BJ (cell line): ENCODE data around the gene PLA2G2A. TPM values are rescaled to one million over a fixed set of nuclear protein-coding genes. Genes with fewer than 3 reads are reported as not detected.
"Not testable (repeated sequence)": the region's sequence is repeated elsewhere in the genome, so short reads cannot be mapped to it uniquely, and the experiment has no call there.

Source experiments
- CTCF ChIA-PET: fragments of 350-600 bp; formaldehyde crosslinking; extraction: SDS; loops from one replicate; lab custom pipeline; 2021; ENCODE audit warnings: antibody characterized with exemption, inconsistent platforms; lab: Yijun Ruan, JAX
- POLR2A ChIA-PET: fragments of 300-600 bp; sonication (Branson Sonifier 250); formaldehyde crosslinking; extraction: SDS; loops from one replicate; lab custom pipeline; 2021; ENCODE audit warnings: antibody characterized with exemption; lab: Charles Lee
- DNase-seq: peaks from one replicate; pipeline ENCODE4 v3.0.0-alpha.2; 2011; ENCODE audit warnings: low read depth
- H3K27me3 ChIP-seq: 2 replicates; pipeline ENCODE4 v1.6.0; 2011; ENCODE audit warnings: low read length; ENCODE audit not compliant: control insufficient read depth, insufficient read depth
- H3K36me3 ChIP-seq: 2 replicates; pipeline ENCODE4 v1.5.1; 2011; ENCODE audit warnings: low read length; ENCODE audit not compliant: control insufficient read depth, insufficient read depth
- H3K4me3 ChIP-seq: 2 replicates; pipeline ENCODE4 v1.5.1; 2011; ENCODE audit warnings: low read depth, mild to moderate bottlenecking, control low read depth, low read length
- polyA plus RNA-seq: library from polyadenylated mRNA; depleted of rRNA; stranded (reverse); fragments of >200 nt; gene quantifications from 2 replicates; pipeline ENCODE4 v1.2.3, GENCODE V29; 2011
- TF ChIP-seq, protein P1 (sequence below): IDR thresholded peaks from 2 replicates; pipeline ENCODE4 v1.5.1; 2011; ENCODE audit warnings: low read depth, mild to moderate bottlenecking, control low read depth, inconsistent platforms, low read length, moderate library complexity; ENCODE audit not compliant: insufficient read depth

The PLA2G2A gene
- polyA plus RNA-seq, 1 experiment: not detected

DNA sequence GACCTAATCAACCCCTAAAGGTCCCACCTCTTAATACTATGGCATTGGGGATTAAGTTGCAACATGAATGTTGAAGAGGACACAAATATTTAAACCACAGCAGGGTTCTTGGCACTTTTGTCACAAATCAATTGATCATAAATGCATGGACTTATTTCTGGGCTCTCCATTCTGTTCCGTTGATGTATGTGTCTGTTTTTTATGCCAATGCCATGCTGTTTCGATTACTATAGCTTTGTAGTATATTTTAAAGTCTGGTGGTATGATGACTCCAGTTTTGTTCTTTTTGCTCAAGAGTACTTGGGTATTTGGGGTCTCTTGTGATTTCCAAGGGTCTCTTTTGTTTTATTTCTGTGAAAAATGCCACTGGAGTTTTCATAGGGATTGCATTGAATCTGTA lies 34.7 kb upstream of the PLA2G2A start:
- Histone ChIP-seq H3K4me3 (no peak overlapping the region), H3K36me3 (no peaks in the 10 kb centered on the region), H3K27me3 (no peaks in the 10 kb centered on the region; the same call in 1 of the 2 replicates)
- ChIA-PET POLR2A (no interaction called here), CTCF (interaction anchor here (0.7 to 1.0 kb wide), 2 partner anchors 9 to 137 kb away, joined by 3 read pairs; no protein-coding TSS in a partner anchor)
- TF ChIP-seq, protein P1, sequence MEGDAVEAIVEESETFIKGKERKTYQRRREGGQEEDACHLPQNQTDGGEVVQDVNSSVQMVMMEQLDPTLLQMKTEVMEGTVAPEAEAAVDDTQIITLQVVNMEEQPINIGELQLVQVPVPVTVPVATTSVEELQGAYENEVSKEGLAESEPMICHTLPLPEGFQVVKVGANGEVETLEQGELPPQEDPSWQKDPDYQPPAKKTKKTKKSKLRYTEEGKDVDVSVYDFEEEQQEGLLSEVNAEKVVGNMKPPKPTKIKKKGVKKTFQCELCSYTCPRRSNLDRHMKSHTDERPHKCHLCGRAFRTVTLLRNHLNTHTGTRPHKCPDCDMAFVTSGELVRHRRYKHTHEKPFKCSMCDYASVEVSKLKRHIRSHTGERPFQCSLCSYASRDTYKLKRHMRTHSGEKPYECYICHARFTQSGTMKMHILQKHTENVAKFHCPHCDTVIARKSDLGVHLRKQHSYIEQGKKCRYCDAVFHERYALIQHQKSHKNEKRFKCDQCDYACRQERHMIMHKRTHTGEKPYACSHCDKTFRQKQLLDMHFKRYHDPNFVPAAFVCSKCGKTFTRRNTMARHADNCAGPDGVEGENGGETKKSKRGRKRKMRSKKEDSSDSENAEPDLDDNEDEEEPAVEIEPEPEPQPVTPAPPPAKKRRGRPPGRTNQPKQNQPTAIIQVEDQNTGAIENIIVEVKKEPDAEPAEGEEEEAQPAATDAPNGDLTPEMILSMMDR: no peak
- DNase-seq: no peak

- H3K36me3 ChIP-seq: no peaks in the 10 kb centered on the region
- ChIA-PET POLR2A (no interaction called here), CTCF (no interaction called here)
- TF ChIP-seq, protein P1: no peak
- H3K4me3 ChIP-seq: no peak overlapping the region
- no peak for DNase-seq
- H3K27me3 ChIP-seq: no peaks in the 10 kb centered on the region; the same call in 1 of the 2 replicates
These were observed 30.6 kb upstream of the PLA2G2A start for GRCh38 chr1:20010016-20010415.

- Histone ChIP-seq H3K36me3 (no peaks in the 10 kb centered on the region), H3K27me3 (no peaks in the 10 kb centered on the region; the same call in 1 of the 2 replicates), H3K4me3 (no peak overlapping the region)
- CTCF ChIA-PET: no interaction called here
- POLR2A ChIA-PET: no interaction called here
- no peak for DNase-seq
- TF ChIP-seq, protein P1: no peak
These were observed 29.8 kb upstream of the PLA2G2A start for GRCh38 chr1:20009212-20009611.

DNA sequence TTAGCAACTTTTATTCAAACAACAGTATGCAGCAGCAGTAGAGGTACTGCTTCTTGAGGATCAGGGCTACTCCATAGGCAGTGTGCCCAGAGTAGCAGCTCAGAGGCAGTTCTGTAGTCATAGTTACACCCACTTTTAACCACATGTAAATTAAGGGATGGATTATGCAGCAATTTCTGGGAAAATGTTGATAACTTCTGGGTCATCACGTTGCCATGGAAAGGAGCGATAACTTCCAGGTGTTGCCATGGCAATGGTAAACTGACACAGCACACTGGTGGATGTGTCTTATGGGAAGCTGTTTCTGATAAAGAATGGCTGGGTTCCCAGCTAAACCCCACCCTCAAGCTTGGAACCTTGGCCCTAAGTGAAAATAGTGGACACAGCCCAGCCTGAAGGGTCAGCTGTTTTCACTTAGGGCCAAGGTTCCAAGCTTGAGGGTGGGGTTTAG lies 29.0 kb upstream of the PLA2G2A start:
- ChIA-PET CTCF (interaction anchor here (1.0 kb wide), 1 partner anchor 34 kb away, joined by 3 read pairs; no protein-coding TSS in a partner anchor), POLR2A (no interaction called here)
- H3K4me3 ChIP-seq: no peak overlapping the region
- H3K27me3 ChIP-seq: no peaks in the 10 kb centered on the region; the same call in 1 of the 2 replicates
- H3K36me3 ChIP-seq: no peaks in the 10 kb centered on the region
- TF ChIP-seq, protein P1: no peak
- no peak for DNase-seq

DNA sequence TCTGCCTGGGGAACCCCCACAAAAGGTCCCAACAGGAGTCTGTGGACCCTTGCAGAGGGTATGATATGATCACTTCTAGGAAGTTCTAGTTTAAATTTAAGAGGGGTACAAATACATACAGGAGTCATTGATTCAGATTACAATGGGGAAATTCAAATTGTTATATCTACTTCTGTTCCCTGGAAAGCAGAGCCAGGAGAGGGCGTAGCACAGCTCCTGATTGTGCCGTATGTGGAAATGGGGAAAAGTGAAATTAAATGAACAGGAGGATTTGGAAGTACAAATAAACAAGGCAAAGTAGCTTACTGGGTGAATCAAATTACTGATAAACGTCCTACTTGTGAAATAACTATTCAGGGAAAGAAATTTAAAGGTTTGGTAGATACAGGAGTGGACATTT lies 19.4 kb upstream of the PLA2G2A start:
- CTCF ChIA-PET: interaction anchor here (0.9 to 1.1 kb wide), 2 partner anchors 24 to 153 kb away, joined by 3 read pairs; no protein-coding TSS in a partner anchor
- H3K27me3 ChIP-seq, DNase-seq, POLR2A ChIA-PET, H3K4me3 ChIP-seq, H3K36me3 ChIP-seq: not testable (repeated sequence)

GRCh38 chr1:19990689-19991088 lies 11.3 kb upstream of the PLA2G2A start:
- TF ChIP-seq, protein P1: no peak
- POLR2A ChIA-PET: no interaction called here
- H3K4me3 ChIP-seq: no peak overlapping the region
- no peaks in the 10 kb centered on the region for H3K36me3 ChIP-seq
- CTCF ChIA-PET: interaction anchor here (0.6 kb wide), 1 partner anchor 1290 kb away, joined by 3 read pairs; no protein-coding TSS in a partner anchor
- H3K27me3 ChIP-seq: peaks cover 4% of the 10 kb centered on the region; the same call in 1 of the 2 replicates
- DNase-seq: no peak

DNA sequence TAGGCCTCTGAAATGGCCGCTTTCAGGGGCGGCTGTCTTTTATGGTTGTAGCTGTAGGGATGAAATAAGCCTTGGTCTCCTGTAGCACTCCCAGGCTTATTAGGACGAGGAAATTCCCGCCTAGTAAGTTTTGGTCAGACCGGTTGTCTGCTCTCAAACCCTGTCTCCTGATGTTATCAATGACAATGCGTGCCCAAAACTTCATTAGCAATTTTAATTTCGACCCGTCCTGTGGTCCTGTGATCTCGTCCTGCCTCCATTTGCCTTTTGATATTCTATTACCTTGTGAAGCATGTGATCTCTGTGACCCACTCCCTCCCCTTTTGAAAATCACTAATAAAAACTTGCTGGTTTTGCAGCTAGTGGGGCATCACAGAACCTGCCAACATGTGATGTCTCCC lies 10.8 kb upstream of the PLA2G2A start:
- DNase-seq, H3K27me3 ChIP-seq, H3K36me3 ChIP-seq, H3K4me3 ChIP-seq, POLR2A ChIA-PET: not testable (repeated sequence)
- CTCF ChIA-PET: interaction anchor here (0.6 kb wide), 1 partner anchor 1289 kb away, joined by 3 read pairs; no protein-coding TSS in a partner anchor
